ENCODE results near the gene C1QTNF5. TPM values are rescaled to one million over a fixed set of nuclear protein-coding genes. Genes with fewer than 3 reads are reported as not detected.

The C1QTNF5 gene
- total RNA-seq, 1 donor from 2014 or later: not detected

DNA sequence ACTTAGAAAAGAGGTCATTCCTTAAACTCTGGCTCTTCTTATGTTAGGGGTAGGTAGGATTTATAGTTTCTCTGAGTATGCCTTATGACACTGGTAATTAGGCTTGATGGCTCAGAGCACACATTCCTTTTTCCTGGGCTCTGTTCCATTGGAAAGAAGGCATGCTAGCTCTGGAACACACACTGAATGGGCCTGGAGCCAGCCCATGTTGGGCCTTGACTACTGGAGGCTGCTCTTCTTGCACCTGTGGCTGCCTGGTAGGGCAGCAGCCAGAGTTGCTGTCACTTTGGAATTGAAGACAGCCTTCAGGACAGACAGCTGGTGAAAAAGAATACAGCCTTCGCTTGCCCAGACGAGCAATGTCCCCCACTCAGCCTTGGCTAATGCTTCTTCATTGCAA, 42.0 kb downstream of the C1QTNF5 start:
- CTCF ChIA-PET: no interaction called here
- Mint-ChIP-seq H3K4me3 (no peak overlapping the region), H3K27ac (no peak overlapping the region), H3K36me3 (ENCODE audit: low read depth) (peaks cover 83% of the 10 kb centered on the region), H3K27me3 (no peaks in the 10 kb centered on the region), H3K4me1 (no peaks in the 10 kb centered on the region), H3K9me3 (no peaks in the 10 kb centered on the region)
- TF ChIP-seq, protein P1, sequence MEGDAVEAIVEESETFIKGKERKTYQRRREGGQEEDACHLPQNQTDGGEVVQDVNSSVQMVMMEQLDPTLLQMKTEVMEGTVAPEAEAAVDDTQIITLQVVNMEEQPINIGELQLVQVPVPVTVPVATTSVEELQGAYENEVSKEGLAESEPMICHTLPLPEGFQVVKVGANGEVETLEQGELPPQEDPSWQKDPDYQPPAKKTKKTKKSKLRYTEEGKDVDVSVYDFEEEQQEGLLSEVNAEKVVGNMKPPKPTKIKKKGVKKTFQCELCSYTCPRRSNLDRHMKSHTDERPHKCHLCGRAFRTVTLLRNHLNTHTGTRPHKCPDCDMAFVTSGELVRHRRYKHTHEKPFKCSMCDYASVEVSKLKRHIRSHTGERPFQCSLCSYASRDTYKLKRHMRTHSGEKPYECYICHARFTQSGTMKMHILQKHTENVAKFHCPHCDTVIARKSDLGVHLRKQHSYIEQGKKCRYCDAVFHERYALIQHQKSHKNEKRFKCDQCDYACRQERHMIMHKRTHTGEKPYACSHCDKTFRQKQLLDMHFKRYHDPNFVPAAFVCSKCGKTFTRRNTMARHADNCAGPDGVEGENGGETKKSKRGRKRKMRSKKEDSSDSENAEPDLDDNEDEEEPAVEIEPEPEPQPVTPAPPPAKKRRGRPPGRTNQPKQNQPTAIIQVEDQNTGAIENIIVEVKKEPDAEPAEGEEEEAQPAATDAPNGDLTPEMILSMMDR (IDR thresholded peaks at IDR 0.05): no peak
- POLR2A ChIA-PET: no interaction called here
- intact Hi-C loops (cut with micrococcal nuclease): no loop called here
- ATAC-seq (ENCODE audit: low read depth) (no peak), DNase-seq (no peak)

DNA sequence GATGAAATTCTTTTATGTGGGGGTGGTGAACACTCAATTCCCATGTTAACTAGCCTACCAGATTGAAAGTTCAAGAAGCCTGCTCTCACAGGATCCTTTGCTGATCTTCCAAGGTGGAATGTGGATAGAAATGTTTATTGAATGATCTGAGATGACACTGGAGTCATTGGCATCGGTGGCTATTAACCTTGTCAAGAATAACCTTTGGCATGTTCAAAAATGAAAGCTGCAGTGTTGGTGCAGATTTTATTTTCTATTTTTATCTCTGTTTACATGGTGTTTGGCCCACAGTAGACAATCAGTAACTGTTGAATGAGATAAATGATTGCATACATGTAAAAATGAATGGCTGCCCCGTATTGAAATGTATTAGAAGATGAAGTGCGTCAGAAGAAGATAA, 42.7 kb downstream of the C1QTNF5 start:
- TF ChIP-seq, protein P1 (IDR thresholded peaks at IDR 0.05): no peak
- no peak overlapping the region for H3K4me3 Mint-ChIP-seq
- no peaks in the 10 kb centered on the region for H3K27me3 Mint-ChIP-seq
- ATAC-seq (ENCODE audit: low read depth) (no peak), DNase-seq (no peak)
- H3K36me3 Mint-ChIP-seq (ENCODE audit: low read depth): peaks cover 79% of the 10 kb centered on the region
- no peak overlapping the region for H3K27ac Mint-ChIP-seq
- no peaks in the 10 kb centered on the region for H3K9me3 Mint-ChIP-seq
- no peaks in the 10 kb centered on the region for H3K4me1 Mint-ChIP-seq
- ChIA-PET POLR2A (no interaction called here), CTCF (interaction anchor here (0.8 to 1.2 kb wide), 2 partner anchors 14 to 132 kb away, joined by 3 to 6 read pairs; no protein-coding TSS in a partner anchor)
- intact Hi-C loops (cut with micrococcal nuclease): no loop called here

DNA sequence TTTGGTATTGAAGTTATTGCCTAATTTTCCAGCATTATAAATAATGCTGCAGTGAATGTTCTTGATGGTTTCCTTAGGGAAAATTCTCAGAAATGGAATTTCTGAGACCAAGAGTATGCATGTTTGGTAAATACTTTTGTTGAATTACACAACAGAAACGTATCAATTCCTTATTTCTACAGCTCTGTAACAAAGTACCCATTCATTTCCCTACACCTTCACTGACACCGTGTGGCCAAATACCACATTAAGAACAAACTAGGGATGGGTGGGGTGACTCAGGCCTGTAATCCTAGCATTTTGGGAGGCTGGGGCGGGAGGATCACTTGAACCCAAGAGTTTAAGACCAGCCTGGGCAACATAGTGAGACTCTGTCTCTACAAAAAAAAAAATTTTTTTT, 45.5 kb downstream of the C1QTNF5 start:
- no peak overlapping the region for H3K4me3 Mint-ChIP-seq
- peaks cover 69% of the 10 kb centered on the region for H3K36me3 Mint-ChIP-seq (ENCODE audit: low read depth)
- H3K4me1 Mint-ChIP-seq: no peaks in the 10 kb centered on the region
- H3K9me3 Mint-ChIP-seq: peaks cover 4% of the 10 kb centered on the region
- no peaks in the 10 kb centered on the region for H3K27me3 Mint-ChIP-seq
- intact Hi-C loops (cut with micrococcal nuclease): no loop called here
- no peak for ATAC-seq (ENCODE audit: low read depth)
- CTCF ChIA-PET: no interaction called here
- H3K27ac Mint-ChIP-seq: no peak overlapping the region
- DNase-seq: no peak
- POLR2A ChIA-PET: no interaction called here
- TF ChIP-seq, protein P1 (IDR thresholded peaks at IDR 0.05): no peak

DNA sequence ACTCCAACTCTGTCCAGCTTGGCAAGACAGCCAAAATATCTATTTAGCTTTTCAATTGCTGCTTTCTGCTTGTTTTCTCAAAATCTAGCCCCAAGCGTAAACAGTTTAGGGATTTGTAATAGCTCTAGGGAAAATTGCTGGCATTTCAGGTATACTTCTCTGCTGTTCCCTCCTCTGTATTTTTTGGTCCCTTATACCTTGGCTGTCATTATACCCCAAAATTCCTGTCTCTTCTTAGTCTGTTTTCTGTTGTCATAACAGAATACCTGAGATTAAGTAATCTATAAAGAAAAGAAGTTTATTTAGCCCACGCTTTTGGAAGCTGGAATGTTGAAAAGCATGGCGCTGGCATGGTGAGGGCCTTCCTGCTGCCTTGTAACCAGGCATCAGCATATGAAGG, 47.2 kb downstream of the C1QTNF5 start:
- Mint-ChIP-seq H3K27ac (no peak overlapping the region), H3K9me3 (peaks cover 4% of the 10 kb centered on the region), H3K4me1 (no peaks in the 10 kb centered on the region), H3K4me3 (no peak overlapping the region), H3K27me3 (no peaks in the 10 kb centered on the region), H3K36me3 (ENCODE audit: low read depth) (peaks cover 59% of the 10 kb centered on the region)
- intact Hi-C loops (cut with micrococcal nuclease): no loop called here
- TF ChIP-seq, protein P1 (IDR thresholded peaks at IDR 0.05): no peak
- ChIA-PET POLR2A (no interaction called here), CTCF (no interaction called here)
- ATAC-seq (ENCODE audit: low read depth): no peak
- no peak for DNase-seq

DNA sequence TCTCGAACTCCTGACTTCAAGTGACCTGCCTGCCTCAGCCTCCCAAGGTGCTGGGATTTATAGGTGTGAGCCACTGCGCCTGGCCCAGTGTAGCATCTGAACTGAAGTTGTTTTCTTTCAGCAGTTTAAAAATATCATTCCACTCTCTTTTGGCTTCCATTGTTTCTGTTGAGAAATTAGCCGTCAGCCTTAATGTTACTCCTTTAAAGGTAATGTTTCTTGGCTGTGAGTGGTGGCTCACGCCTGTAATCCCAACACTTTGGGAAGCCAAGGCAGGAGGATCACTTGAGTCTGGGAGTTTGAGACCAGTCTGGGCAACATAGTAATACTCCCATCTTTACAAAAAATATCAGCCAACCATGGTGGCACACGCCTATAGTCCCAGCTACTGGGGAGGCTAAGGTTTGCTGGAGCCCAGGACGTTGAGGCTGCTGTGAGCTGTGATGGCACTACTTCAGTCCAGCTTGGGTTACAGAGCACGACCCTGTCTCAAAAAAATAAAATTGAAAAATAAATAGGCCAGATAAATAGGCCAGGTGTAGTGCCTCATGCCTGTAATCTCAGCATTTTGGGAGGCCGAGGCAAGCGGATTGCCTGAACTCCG, 49.7 kb downstream of the C1QTNF5 start:
- POLR2A ChIA-PET: no interaction called here
- H3K27me3 Mint-ChIP-seq: no peaks in the 10 kb centered on the region
- intact Hi-C loops (cut with micrococcal nuclease): no loop called here
- CTCF ChIA-PET: no interaction called here
- peaks cover 64% of the 10 kb centered on the region for H3K36me3 Mint-ChIP-seq (ENCODE audit: low read depth)
- ATAC-seq (ENCODE audit: low read depth) (no peak), DNase-seq (no peak)
- no peak overlapping the region for H3K4me3 Mint-ChIP-seq
- H3K4me1 Mint-ChIP-seq: no peaks in the 10 kb centered on the region
- TF ChIP-seq, protein P1 (IDR thresholded peaks at IDR 0.05): no peak
- peaks cover 4% of the 10 kb centered on the region for H3K9me3 Mint-ChIP-seq
- no peak overlapping the region for H3K27ac Mint-ChIP-seq

Other genes with a start within 250 kb of the C1QTNF5 start
- gene DPAGT1, start 239.0 kb downstream of the C1QTNF5 start, total RNA-seq: 31.0 and 33.1 TPM in 2 replicates
- gene C2CD2L, start 233.5 kb downstream of the C1QTNF5 start, total RNA-seq: 6.5 and 6.7 TPM in 2 replicates
- 47.8 and 62.6 TPM in 2 replicates for gene HINFP, start 219.3 kb downstream of the C1QTNF5 start, total RNA-seq
- gene ABCG4, start 191.8 kb downstream of the C1QTNF5 start, total RNA-seq: not detected in 2 replicates
- 9.8 TPM in 2 replicates for gene NLRX1, start 172.2 kb downstream of the C1QTNF5 start, total RNA-seq
- gene NHERF4, start 155.4 kb downstream of the C1QTNF5 start, total RNA-seq: 0.13 and 0.27 TPM in 2 replicates
- 26.2 and 27.8 TPM in 2 replicates for gene CBL, start 134.5 kb downstream of the C1QTNF5 start, total RNA-seq
- gene MCAM, start 23.8 kb downstream of the C1QTNF5 start, total RNA-seq: 0.15 and 0.20 TPM in 2 replicates
- 20.1 and 21.2 TPM in 2 replicates for gene RNF26, start 6.4 kb downstream of the C1QTNF5 start, total RNA-seq
- not detected in 2 replicates for gene MFRP, start 5.8 kb upstream of the C1QTNF5 start, total RNA-seq
- 0.24 TPM in 1 of 2 replicates, not detected in the other for gene USP2, start 40.8 kb upstream of the C1QTNF5 start, total RNA-seq
- gene THY1, start 82.3 kb upstream of the C1QTNF5 start, total RNA-seq: not detected in 2 replicates

Data from activated B cell treated with CpG ODN at 0.5 μM for 24 hours (primary cell).